ENCODE data around the gene MLPH.

MLPH gene

DNA sequence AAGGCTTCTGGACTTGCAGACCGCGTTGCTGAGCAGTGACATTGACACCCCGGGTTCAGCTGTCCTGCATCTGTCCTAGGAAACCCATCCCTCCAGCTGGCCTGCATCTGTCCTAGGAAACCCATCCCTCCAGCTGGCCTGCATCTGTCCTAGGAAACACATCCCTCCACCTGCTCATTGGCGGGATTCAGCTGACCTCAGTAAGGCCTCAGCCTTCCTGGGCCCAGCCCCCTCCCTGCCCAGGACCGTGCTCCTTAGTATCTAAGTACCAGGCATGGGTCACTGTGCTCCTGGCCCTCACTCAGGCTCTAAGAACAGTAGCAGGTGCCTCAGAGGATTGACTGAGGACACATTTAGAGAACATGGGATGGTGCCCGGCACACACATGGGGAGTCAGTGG, 1.2 kb downstream of the MLPH start:
- DNase-seq (ENCODE audit: extremely low read depth, low read depth) = no peak
- TF ChIP-seq, protein P1, sequence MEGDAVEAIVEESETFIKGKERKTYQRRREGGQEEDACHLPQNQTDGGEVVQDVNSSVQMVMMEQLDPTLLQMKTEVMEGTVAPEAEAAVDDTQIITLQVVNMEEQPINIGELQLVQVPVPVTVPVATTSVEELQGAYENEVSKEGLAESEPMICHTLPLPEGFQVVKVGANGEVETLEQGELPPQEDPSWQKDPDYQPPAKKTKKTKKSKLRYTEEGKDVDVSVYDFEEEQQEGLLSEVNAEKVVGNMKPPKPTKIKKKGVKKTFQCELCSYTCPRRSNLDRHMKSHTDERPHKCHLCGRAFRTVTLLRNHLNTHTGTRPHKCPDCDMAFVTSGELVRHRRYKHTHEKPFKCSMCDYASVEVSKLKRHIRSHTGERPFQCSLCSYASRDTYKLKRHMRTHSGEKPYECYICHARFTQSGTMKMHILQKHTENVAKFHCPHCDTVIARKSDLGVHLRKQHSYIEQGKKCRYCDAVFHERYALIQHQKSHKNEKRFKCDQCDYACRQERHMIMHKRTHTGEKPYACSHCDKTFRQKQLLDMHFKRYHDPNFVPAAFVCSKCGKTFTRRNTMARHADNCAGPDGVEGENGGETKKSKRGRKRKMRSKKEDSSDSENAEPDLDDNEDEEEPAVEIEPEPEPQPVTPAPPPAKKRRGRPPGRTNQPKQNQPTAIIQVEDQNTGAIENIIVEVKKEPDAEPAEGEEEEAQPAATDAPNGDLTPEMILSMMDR (IDR thresholded peaks at IDR 0.05; ENCODE audit: low read depth, low read length) = no peak

DNA sequence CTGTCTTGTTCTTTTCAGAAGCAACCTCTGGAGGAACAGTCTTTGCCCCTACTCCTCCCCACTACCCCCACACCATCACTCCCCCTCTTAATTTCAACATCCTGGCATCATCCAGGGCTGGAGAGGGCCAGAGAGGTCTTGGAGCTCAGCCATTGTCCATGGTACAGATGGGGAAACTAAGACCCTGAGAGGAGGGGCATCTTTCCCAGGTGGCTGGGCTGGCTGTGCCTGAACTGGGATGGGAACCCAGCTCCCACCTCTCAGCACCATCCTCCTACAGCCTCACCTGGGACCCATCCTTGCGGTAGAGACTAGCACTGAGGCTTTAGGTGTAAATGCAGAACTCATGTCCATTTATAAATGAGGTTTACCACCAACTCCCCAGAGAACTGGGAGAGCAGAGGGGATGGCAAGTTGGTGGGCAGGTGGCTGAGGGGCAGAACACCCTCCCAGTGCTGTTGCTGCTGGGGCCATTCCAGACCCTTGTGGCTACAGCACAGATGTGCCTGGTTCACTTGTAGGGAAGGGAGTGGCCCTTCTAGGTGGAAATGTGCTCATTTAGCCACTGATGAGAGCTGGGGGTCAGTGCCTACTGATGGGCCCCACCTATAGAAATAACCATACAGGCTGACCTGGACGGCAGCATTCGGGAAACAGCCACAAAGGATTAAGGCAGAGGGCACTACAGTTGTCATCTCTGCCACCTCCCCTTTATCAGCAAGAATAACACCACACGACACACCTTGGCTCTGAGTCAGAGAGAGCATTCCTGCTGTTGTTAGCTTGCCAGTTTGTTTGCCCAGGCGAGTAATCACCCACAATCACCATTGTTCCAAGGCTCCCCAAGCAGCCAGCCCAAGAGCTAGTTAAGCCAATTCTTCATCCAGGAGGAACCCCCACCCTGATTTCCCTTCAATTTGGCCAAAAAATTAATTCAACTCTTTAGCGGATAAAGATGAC, 2.1 kb downstream of the MLPH start:
- TF ChIP-seq, protein P1 (IDR thresholded peaks at IDR 0.05; ENCODE audit: low read depth, low read length) = no peak
- DNase-seq (ENCODE audit: extremely low read depth, low read depth) = no peak

DNA sequence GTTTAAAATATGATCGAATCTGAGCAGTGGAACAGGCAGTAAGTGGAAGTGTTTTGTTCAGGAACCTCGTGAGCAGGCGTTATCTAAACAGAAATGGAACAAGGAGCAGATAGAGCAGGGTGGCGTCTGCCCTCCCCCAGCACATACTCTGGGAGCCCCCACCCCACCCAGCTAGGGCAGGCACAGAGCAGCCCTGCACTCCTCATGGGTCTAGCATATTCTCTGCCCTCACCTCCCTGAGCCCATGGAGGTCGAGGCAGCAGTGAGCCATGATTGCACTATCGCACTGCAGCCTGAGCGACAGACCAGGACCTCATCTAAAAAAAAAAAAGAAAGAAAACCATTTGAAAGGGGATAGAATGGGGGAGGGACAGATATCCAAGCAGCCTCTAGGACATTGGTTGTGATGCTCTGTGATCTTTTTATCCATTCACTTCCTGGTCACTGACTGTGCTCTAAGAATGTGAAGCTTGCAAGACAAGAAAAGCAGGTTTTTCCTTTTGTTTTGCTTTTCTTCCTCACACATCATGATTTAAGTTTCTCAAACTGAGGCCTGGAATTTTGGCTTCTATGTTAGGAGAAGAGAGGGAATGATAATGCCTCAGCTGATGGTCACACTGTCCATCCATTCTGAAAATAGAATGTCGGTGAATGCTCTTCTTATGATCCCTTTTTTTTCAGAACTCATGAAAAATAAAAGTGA, 3.1 kb downstream of the MLPH start:
- TF ChIP-seq, protein P1 (IDR thresholded peaks at IDR 0.05; ENCODE audit: low read depth, low read length) = no peak
- DNase-seq (ENCODE audit: extremely low read depth, low read depth) = no peak

DNA sequence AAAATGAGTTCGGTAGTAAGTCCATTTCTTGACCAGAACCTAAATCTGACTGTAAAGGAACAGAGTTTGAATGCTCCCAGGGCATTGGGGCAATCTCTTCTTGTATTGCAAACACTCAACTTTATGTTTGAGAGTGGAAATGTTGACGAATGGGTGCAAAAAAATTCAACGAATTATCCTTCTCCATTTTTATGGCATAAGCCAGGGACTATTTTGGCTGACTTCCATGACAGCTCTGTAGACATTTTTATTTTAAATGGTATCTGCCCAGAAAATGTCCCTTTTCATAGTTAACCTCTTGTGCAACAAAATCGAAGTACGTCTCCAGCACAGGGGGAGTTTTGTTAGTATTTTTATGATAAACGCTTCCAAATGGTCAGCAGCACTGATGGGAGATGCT, 3.7 kb downstream of the MLPH start:
- no peak for DNase-seq (ENCODE audit: extremely low read depth, low read depth)
- TF ChIP-seq, protein P1 (IDR thresholded peaks at IDR 0.05; ENCODE audit: low read depth, low read length) = no peak

DNA sequence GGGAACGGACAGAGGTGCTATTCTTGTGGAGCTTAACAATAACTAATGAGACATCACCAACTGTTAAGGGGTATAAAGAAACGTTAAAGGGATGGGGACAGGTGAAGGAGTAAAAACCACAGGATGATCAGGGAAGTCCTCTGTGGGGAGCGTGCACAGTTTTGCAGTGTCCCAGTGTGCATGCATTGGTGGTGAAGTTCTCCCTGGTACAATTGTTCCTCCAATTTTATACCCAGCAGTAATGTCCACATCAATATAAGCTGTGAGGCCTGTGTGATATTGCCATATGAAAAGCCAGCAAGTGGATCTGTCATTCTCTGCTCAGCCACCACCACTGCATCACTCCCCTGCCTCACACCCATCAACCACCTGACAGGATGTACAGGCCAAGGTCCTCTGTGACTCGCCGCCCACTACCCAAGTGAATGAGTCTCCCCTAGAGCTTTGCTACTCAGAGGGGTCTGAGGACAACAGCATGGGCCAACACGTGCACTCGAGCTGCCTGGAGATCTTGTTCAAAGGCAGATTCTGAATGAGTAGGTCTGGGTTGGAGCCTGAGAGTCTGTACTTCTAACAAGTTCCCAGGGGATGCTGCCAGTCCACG, 4.6 kb downstream of the MLPH start:
- TF ChIP-seq, protein P1 (IDR thresholded peaks at IDR 0.05; ENCODE audit: low read depth, low read length) = no peak
- no peak for DNase-seq (ENCODE audit: extremely low read depth, low read depth)

DNA sequence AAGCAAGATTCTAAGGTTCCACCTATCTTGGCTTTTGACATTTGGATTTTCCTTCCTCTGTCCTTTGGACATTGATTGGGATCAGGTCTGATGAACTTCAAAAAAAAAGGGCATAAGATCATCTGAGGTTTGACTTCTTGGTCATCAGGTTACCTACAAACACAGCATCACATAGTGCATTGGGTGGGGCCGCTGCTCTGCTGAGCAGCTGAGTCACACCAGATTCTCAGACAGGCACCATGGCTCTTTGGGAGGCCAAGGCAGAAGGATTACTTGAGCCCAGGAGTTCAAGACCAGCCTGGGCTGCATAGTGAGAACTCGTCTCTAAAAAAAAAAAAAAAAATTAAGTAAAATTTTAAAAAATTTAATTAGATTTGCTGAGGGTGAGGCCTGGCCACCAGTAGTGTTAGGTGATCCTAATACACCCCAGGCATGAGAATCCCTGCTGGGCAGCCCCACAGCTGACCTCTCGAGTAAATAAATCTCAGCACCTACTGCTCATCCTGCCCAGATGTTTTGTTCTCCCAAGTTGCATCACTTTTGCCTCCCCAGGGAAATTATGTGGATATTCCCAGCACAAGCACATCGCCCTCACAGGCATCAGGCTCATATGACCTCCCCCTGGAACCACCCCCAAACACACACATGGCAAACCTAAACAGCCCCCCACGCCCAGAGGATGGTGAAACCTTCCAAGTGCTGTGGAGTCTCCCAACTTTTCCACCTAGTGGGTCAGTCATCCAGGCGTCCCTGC, 5.3 kb downstream of the MLPH start:
- TF ChIP-seq, protein P1 (IDR thresholded peaks at IDR 0.05; ENCODE audit: low read depth, low read length) = no peak
- no peak for DNase-seq (ENCODE audit: extremely low read depth, low read depth)

Measured in AG09319 (cell line).